ENCODE results near the gene TUBB4A. TPM values are rescaled to one million over a fixed set of nuclear protein-coding genes. Genes with fewer than 3 reads are reported as not detected.

Gene TUBB4A
- total RNA-seq, 4 donors from 2014 or later = 0.99 to 17.0 (median 4.8) TPM

- H3K4me3 ChIP-seq (ENCODE audit: low read depth, poor library complexity, severe bottlenecking) = no peak overlapping the region
- WGBS, 2 donors = 31 to 32% methylated on average over 9 of the region's 9 CpGs
- intact Hi-C loops (cut with DNase I; ENCODE audit: low total_unique reads) = no loop called here
- TF ChIP-seq POLR2A (IDR thresholded peaks at IDR 0.05) (no peak), CTCF (IDR thresholded peaks at IDR 0.05) (no peak)
- DNase-seq (ENCODE audit: low spot score in 2 of 2) = peak; percentile 51 to 91
Observed at GRCh38 chr19:6528544-6529121, 26.5 kb upstream of the TUBB4A start.

GRCh38 chr19:6527893-6528543 is 25.9 kb upstream of the TUBB4A start:
- 68 to 76% methylated on average over 17 of the region's 17 CpGs for WGBS, 2 donors

GRCh38 chr19:6524311-6524710 is 22.2 kb upstream of the TUBB4A start:
- 63 to 82% methylated on average over 2 of the region's 2 CpGs for WGBS, 2 donors
- DNase-seq (ENCODE audit: low spot score in 2 of 2) = no peak
- no peak overlapping the region for H3K4me3 ChIP-seq (ENCODE audit: low read depth, poor library complexity, severe bottlenecking)
- intact Hi-C loops (cut with DNase I; ENCODE audit: low total_unique reads) = no loop called here
- TF ChIP-seq CTCF (IDR thresholded peaks at IDR 0.05) (no peak), POLR2A (IDR thresholded peaks at IDR 0.05) (no peak)

More at GRCh38 chr19:6527893-6528543, 25.9 kb upstream of the TUBB4A start:
- TF ChIP-seq POLR2A (IDR thresholded peaks at IDR 0.05) (no peak), CTCF (IDR thresholded peaks at IDR 0.05) (no peak)
- DNase-seq (ENCODE audit: low spot score in 2 of 2) = no peak
- intact Hi-C loops (cut with DNase I; ENCODE audit: low total_unique reads) = no loop called here
- H3K4me3 ChIP-seq (ENCODE audit: low read depth, poor library complexity, severe bottlenecking) = no peak overlapping the region

GRCh38 chr19:6522712-6523111 is 20.6 kb upstream of the TUBB4A start:
- intact Hi-C loops (cut with DNase I; ENCODE audit: low total_unique reads) = no loop called here
- no peak for TF ChIP-seq POLR2A (IDR thresholded peaks at IDR 0.05)
- H3K4me3 ChIP-seq (ENCODE audit: low read depth, poor library complexity, severe bottlenecking) = no peak overlapping the region
- WGBS, 2 donors = 79% methylated on average over 6 of the region's 6 CpGs
- DNase-seq (ENCODE audit: low spot score in 2 of 2) = no peak

GRCh38 chr19:6521718-6522646 is 19.9 kb upstream of the TUBB4A start:
- intact Hi-C loops (cut with DNase I; ENCODE audit: low total_unique reads) = no loop called here
- DNase-seq (ENCODE audit: low spot score in 2 of 2) = no peak
- WGBS, 2 donors = 60 to 68% methylated on average over 20 of the region's 20 CpGs
- TF ChIP-seq POLR2A (IDR thresholded peaks at IDR 0.05) = no peak
- TF ChIP-seq CTCF (IDR thresholded peaks at IDR 0.05) = no peak
- no peak overlapping the region for H3K4me3 ChIP-seq (ENCODE audit: low read depth, poor library complexity, severe bottlenecking)

GRCh38 chr19:6519289-6519688 is 17.2 kb upstream of the TUBB4A start:
- no peak for DNase-seq (ENCODE audit: low spot score in 2 of 2)
- TF ChIP-seq POLR2A (IDR thresholded peaks at IDR 0.05) (no peak), CTCF (IDR thresholded peaks at IDR 0.05) (no peak)
- H3K4me3 ChIP-seq (ENCODE audit: low read depth, poor library complexity, severe bottlenecking) = no peak overlapping the region
- WGBS, 2 donors = 35 to 37% methylated on average over 2 of the region's 2 CpGs
- intact Hi-C loops (cut with DNase I; ENCODE audit: low total_unique reads) = loop anchor here (5.0 kb wide), 1 partner anchor 118 kb away; no protein-coding TSS in a partner anchor

Measured in lower leg skin (tissue), 4 donors.